GM21723 (cell line): ENCODE results near the gene COX7B2.
A peak's percentile ranks its signal among the peaks of the same experiment; 100 is the strongest.

Experiments used
- ATAC-seq: cut with Tn5 transposase; IDR thresholded peaks from one replicate; pipeline ENCODE4 v1.9.1; 2021; ENCODE audit warnings: mild to moderate bottlenecking, moderate library complexity; ENCODE audit not compliant: unreplicated experiment

COX7B2 gene

DNA sequence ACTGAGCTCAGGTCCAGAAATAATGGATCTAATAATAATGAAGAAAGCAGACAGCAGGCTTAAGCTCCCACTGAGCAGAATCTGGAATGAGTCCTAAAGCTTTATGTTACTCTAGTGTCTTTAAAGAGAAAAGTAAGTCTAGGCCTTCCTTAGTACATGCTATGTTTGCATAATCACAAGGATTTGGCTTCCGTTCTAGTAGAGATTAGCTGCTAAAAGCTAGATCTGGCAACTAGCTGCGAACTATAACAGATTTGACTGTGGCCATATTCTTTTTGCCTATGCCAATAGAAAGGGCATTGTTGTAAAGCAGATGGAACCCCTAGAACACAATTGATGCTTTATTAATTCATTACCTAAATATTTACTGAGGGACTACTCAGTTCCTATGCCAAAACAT is 19.0 kb downstream of the COX7B2 start:
- no peak for ATAC-seq

DNA sequence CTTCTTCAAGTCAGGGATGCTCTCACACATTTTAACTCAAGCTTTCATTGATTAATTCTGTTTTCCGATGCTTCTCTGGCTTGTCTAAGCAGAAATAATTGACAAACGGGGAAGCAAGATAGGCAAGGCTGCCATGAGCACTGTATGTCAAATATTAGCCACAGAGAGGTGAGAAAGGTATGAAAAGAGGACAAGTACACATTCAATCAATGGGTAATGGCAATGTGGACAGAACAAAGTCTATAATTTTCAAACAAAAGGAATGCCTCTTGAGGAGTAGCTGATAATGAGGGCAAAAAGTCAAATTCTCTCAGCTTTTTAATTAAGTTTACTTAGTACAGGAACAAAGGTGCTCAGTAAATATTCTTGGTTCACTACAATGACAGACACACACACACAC is 19.6 kb downstream of the COX7B2 start:
- ATAC-seq = no peak

- ATAC-seq = no peak
These were observed 22.3 kb downstream of the COX7B2 start for GRCh38 chr4:46886711-46887110.

DNA sequence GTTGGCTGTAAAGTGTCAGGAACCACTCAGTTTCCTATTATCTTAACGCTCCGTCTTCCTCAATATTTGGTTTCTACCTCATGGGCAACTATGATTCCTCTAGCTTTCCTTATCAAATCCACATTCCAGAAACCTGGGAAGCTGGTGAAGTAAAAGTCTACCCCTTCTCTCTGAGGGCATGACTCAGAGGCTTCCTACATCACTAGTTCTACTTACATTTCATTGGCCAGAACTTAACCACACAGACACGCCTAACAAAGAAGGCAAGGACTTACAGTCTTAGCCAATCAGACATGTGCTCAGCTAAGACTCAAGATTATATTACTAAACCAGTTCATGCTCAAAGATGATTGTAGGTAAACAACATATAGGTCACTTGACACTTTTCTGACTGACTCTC is 30.4 kb downstream of the COX7B2 start:
- no peak for ATAC-seq

DNA sequence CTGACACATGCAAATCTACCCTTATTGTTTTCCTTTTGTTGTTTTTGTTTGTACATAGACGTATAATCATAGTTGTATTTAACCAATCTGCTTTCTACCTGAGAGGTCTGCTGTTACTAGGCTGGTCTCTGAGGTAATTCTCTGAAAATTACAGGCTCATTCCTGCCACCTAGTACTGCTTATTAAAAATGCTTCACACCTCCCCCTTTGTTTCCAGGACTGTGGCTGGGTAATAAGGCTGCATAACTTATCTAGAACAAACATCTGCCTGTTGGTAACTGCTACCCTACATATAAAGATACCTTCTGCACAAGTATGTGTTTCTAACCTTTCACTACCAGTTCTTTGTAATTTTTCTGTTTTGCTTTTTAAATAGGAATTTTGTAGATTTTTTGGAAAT is 34.2 kb downstream of the COX7B2 start:
- no peak for ATAC-seq

- no peak for ATAC-seq
These were observed 38.6 kb downstream of the COX7B2 start for GRCh38 chr4:46870411-46870810.

DNA sequence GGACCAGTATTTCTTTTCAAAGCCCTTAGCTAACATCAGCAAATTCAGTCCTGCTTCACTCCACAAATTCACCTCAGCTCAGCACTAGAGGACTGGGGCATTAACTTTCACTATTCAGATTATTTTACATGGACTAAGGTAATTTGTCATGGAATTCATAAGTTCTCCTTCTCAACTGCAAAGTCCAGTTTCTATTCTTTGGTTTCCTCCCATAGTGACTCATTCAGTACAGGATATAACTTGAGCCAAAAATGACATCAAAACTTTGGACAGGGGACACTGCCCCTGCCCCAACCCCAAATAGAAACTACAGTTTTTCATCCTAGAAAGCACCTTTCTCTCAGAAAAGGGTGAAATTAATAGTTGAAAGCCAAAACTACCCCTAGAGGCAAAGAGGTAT is 52.7 kb downstream of the COX7B2 start:
- ATAC-seq = no peak

DNA sequence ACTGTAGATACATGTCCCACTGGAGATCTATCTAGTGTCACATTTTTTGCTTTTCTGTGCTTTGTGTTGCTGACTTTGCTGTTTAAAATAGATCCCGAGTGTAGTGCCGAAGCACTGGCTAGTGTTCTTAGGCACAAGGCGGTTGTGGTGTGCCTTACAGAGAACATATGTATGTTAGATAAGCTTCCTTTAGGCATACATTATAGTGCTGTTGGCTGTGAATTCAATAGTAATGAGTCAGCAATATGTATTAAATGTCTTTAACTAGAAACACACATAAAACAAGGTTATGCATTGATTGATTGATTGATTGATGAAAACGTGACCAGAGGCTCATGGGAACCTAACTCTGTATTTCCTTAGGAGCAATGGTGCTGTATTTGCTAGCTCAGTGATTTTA is 56.2 kb downstream of the COX7B2 start:
- no peak for ATAC-seq

DNA sequence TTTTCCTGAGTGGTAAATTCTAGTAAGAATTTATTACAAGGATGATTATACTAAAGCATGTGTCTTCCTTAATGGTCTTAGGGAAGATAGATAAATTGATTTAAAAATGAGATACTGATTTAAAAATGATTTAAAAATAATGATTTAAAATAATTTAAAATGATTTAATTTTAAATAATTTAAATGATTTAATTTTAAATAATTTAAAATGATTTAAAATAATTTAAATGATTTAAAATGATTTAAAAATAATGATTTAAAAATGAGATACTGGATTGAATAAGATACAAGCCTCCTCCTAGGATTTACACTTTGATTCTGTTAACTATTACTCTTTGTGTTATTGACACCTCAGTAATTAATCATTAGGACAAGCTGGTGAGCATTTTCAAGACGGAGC is 59.0 kb downstream of the COX7B2 start:
- no peak for ATAC-seq

DNA sequence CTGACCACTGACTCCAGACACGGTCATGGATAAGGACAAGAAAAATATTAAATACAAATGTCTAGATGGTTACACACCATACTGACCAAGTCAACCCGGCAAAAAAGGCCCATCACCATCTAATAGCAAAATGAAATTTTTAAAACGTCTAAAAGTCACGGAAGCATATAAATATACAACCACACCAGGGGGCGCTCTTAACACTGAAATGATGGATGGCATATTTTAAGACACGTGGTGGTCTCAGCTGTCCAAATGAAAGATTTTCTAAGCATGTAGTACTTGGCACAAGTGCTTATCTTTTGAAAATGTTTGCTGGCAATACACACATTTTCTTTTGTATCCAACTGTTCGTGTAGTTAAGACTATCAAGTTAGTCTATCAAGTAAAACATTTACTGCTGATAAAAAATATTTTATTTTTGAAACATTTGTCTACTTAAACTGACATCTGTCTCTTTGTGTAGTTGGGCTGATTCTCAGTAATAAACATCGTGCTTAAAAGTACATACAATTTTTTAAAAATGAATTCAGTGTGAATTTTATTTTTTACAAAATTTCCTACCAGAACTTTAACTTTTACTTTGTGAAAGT is 64.6 kb downstream of the COX7B2 start:
- peak; percentile 83 for ATAC-seq

- ATAC-seq = no peak
These were observed 69.9 kb downstream of the COX7B2 start for GRCh38 chr4:46839128-46839527.

DNA sequence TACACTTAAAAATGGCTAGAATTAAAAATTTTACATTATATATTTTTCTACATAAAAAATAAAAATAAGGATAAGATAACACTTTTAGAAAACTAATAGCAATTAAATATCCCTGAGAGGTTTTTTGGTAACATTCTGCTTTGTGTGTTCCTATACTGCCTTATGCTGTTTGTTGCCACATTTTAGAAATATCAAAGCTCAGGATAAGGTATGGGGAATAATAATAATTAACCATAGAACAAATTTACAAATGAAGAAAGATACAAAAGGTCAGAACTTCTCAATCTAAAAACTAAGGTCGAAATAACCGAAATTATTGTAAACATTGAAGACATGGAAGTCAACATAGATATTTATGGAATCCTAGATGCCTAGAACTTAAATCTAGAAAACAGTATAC is 71.4 kb downstream of the COX7B2 start:
- ATAC-seq = no peak

GRCh38 chr4:46836584-46836983 is 72.5 kb downstream of the COX7B2 start:
- no peak for ATAC-seq

DNA sequence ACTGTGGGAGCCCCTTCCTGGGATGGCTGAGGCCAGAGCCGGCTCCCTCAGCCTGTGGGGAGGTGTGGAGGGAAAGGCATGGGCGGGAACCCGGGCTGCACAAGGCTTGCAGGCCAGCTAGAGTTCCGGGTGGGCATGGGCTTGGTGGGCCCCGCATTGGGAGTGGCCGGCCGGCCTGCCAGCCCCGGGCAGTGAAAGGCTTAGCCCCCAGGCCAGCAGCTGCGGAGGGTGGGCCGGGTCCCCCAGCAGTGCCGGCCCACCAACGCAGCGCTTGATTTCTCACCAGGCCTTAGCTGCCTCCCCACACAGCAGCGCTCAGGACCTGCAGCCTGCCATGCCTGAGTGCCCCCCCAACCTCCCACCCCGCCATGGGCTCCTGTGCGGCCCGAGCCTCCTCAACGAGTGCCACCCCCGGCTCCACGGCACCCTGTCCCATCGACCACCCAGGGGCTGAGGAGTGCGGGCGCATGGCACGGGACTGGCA is 78.0 kb downstream of the COX7B2 start:
- no peak for ATAC-seq

DNA sequence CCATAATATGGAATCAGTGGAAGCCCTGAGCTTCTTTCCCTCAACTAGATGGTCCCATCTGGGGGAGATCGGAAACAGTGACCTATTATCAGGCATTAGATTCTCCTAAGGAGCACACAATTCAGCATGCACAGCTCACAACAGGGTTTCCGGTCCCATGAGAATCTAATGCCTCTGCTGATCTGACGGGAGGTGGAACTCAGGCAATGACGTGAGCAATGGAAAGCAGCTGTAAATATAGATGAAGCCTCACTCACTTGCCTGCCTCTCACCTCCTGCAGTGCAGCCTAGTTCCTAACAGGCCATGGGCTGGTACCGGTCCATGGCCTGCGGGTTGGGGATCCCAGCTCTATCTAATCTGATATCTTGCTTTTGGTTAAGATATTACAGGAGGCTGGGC is 88.9 kb downstream of the COX7B2 start:
- ATAC-seq = no peak

DNA sequence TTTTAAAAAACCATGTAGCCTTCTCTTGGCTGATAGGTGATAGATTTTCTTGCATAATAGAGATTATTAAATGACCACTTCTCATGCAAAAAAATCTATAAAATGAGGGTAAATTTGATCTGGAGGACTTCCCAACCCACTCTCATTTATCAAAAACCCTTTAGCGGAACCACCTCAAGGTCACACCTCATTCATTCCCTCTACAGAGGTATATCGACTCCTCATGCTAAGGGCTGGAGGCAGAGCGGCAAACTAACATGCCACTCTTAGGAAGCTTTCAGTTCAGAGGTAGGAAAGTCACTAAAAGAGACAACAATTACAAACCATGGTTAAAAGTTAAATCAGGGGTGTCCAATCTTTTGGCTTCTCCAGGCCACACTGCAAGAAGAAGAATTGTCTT is 90.0 kb downstream of the COX7B2 start:
- no peak for ATAC-seq

DNA sequence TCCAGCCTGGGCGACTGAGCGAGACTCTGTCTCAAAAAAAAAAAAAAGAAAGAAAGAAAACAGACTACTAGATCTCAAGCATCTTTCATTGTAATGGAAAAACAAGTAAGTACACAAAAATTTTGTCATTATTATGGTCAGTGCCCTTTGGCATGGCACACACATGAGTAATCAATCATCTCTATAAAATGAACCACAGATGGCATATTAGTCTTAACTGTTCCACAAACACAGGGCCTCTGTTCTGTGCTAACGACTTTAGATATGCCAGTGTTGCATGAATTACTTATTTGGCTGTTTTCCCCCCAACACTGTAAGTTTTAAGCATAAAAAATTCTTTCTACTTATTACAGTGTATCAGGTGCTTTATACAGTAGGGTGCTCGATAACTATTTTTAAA is 90.4 kb downstream of the COX7B2 start:
- ATAC-seq = no peak

- no peak for ATAC-seq
These were observed 91.2 kb downstream of the COX7B2 start for GRCh38 chr4:46817806-46818205.

- no peak for ATAC-seq
These were observed 104.1 kb downstream of the COX7B2 start for GRCh38 chr4:46804781-46805413.

DNA sequence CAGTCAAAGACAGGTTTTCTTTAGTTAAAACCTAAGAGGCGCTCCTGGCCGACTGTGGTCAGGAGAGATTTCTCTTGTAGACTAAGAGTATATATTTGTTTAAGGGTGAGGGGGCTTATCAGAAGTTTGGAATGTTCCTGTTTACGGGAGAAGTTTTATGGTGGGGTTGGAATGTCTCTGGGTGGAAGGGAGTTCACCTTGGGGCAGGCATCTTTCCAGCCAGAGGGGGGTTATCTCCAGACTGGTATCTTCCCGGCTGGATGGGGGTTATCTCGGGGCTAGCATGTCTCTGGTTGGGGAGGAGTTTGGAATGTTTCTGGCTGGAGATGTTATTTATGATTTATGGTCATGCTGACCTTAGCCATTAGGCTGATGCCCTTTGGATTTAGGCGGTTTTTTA is 116.0 kb downstream of the COX7B2 start:
- ATAC-seq = no peak

GRCh38 chr4:46781434-46782092 is 127.5 kb downstream of the COX7B2 start:
- ATAC-seq = no peak

GRCh38 chr4:46765465-46765864 is 143.6 kb downstream of the COX7B2 start:
- ATAC-seq = no peak
